ENCODE data around the gene SEC14L3.

SEC14L3 gene

DNA sequence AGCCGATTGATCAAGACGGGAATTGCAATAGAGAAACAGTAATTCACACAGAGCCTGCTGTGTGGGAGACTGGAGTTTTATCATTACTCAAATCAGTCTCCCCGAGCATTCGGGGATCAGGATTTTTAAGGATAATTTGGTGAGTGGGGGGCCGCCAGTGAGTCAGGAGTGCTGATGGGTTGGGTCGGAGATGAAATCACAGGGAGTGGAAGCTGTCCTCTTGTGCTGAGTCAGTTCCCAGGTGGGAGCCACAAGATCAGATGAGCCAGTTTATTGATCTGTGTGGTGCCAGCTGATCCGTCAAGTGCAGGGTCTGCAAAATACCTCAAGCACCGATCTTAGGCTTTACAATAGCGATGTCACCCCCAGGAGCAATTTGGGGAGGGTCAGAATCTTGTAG lies 30.7 kb downstream of the SEC14L3 start:
- no peak for DNase-seq

DNA sequence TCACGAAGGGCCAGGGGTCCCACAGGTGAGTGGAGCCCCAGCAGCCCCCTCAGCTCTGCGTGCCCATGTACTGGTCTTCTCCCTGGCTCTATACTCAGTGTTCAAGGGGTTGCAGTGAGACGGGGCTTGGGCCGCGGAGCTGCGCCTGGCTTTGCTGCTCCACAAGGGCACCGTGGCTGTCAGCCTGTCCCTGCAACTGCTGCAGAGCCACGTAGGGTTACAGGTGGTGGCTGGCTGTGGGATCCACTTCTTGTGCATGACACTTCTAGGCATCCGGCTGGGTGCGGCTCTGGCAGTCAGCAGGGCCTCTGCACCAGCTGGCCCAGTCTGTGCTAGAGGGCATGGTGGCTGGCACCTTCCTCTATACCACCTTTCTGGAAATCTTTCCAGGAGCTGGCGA lies 32.0 kb downstream of the SEC14L3 start:
- no peak for DNase-seq

DNA sequence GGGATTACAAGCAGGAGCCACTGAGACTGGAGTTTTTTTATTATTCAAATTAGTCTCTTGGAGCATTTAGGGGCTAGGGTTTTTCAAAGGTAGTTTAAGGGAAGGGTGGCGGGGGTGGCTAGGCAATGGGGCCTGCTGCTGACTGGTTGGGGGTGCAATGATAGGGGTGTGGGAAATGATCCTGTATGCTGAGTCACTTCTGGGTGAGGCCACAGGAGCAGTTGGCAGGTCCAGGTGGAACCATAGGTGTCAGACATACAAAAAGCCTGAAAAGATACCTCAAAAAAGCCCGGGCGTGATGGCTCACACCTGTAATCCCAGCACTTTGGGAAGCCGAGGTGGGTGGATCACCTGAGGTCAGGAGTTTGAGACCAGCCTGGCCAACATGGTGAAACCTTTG lies 32.6 kb downstream of the SEC14L3 start:
- DNase-seq: no peak

DNA sequence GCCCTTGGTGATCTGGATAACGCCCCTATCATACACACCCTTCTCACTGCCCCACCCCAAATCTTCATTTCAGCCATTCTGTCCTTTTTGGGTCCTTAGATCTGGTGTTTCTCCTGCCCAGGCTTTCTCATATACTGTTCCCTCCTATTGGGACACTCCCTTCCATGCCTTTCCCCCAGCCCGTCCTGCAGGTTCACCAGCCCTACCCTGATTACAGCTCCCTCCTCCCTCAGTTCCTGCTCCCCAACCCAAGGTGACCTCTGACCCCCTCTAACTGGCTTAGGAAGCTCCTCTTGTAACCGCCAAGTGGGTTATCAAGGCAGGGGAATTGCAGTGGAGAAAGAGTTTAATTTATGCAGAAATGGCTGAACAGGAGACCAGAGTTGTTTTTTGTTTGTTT lies 33.3 kb downstream of the SEC14L3 start:
- DNase-seq: no peak

DNA sequence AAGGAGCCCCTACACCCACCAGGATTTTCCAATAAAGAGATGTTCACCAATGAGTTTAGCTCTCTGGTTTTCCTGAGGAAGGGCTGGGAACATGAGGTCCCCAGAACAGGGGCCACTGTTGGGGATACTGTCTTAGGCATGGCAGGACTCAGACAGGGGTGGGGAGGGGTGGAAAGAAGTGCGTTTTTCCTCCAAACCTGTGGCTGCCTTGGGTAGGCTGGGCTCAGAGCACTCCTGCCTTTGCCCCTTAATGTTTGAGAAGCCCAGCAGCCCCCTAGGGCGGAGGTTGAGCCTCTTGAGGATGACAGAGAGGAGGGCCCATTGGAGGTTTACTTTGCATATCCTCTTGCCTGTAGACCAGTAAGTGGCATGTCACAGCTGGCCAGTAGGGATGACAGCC lies 35.6 kb downstream of the SEC14L3 start:
- no peak for DNase-seq

DNA sequence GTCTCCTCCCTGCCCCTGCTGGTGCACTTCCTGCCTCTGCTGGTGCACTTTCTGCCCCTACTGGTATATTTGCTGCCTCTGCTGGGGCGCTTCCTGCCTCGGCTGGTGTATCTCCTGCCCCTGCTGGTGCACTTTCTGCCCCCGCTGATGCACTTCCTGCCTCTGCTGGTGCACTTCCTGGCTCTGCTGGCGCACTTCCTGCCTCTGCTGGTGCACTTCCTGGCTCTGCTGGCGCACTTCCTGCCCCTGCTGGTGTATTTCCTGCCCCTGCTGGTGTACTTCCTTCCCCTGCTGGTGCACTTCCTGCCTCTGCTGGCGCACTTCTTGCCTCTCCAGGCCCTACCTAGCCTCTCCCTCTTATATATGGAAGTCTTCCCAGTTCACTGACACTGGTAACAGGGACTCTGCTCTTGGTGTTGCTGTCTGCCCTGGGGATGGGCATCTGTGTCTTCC lies 36.1 kb downstream of the SEC14L3 start:
- peak; percentile 78 for DNase-seq

DNA sequence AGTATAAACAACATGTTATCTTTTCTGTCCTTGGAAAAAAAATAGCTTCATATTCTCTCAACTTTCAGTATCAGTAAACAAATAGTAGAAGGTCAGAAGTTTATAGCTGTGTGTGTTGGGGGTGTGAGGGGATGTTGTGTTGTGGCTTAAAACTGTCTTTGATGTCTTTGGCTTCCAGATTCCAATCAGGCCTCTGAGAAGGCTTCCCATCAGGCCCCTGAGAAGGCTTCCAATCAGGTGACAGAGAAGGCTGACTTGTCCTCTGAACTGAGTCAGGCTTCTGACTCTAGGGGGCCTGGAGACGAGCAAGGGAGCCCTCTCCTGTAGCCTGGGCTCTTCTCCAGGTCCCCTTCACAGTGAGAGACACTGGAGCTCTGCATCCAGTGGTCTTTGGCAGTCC lies 37.0 kb downstream of the SEC14L3 start:
- DNase-seq: no peak

DNA sequence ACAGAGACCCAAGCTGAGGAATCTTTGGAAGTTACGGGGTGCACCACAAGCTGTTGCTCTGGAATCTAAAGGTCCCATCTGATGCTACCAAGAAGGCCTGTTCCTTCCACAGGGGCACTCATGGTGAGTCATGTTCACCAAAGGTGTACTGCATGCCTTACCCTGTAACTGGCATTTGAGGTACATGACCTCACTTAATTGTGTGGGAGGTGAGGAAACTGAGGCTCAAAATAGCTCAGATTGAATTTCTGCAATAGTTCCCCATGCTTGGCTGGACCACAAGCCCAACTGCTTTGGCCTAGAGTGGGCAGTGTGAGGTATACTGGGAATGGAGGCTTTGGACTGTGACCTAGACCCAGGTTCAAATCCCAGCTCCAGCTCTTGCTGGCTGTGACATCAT lies 38.0 kb downstream of the SEC14L3 start:
- DNase-seq: no peak

DNA sequence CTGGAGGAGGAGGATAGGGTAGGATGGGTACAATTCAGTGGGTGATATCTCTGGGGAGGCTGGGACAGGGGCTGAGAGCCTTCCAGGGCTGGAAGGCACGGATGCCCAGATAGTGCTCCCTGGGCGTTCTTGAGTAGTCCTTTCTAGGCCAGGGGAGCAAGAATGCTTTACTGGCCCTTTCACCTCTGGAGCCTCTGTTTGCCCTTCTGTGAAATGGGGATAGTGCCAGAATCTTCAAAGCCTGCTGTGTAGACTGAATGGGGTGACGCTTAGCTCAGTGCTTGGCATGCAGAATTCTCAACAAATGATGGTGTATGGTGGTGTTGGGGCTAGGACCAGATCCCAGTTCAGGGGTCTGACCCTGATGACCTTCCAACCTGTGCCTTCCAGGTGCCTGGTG lies 38.6 kb downstream of the SEC14L3 start:
- no peak for DNase-seq

DNA sequence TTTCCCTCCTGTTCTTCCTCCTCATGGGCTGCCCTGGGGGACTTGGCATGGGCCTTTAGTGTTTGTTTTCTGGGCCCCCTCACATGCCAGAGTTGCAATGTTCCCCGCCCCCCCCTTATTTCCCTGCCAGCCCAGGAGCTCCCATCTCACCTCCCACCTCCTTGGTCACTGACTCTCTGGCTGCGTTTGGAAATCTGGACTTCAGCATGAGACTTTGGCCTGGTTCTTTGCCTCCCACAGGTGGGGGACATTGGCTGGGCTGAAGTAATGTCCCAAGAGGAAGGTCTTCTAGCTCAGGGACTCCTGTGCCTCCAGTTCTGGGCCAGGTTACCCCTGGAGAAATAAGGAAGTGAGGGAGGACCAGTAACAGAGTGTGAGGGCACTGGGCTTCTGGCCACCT lies 39.3 kb downstream of the SEC14L3 start:
- no peak for DNase-seq

DNA sequence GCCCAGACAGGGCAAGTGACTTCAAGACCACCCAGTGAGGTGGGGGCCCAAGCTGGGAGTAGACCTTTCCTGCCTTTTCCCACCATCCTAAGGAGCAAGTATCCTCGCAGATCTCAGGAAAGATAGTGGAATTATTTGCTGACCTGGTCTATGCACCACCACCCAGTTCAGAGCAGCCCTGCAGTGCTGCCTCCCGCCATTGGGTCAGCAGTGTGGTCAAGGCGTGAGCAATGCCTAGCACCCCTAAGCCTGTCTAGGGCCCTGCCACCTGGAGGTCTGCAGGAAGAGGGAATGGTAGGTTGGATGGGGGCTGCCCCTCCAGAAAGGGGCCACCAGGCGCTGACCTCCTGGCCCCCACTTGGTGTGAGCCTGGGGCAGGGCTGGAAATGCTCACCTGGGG lies 39.7 kb downstream of the SEC14L3 start:
- DNase-seq: no peak

DNA sequence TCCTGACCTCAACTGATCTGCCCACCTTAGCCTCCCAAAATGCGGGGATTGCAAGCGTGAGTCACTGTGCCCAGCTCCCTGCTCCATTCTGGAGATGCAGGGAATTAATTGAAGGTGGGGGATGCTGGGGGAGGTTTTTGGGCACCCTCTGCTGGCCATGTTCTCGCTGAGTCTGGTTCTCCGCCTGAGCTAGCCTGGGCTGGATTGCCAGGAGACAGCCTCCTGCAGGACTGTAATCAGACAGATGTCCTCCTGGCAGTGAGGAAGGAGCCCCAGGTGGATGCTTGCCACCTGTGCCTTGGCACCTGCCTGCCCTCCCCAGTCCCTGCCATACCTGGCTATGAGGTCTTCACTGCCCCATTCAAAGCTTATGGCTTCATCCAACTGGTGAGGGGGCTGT lies 40.9 kb downstream of the SEC14L3 start:
- DNase-seq: no peak

DNA sequence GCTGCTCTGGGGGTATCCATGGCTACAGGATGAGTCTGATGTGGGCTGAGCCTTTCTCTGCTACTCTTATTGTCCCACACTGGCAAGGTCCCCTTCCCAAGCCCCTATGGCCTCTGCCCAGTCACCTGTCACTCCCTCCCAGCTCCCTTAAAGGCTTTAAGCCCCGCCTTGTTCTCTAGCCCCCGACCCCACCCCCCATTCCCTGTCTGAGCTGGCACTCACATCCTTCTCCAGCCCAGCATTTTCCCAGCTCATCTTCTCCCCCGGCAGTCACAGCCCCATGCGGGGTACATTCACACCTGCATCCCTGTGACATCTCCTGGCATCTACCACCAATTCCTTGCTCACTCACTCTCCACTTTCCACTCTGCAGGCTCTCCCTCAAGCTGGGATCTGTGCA lies 41.9 kb downstream of the SEC14L3 start:
- DNase-seq: no peak

DNA sequence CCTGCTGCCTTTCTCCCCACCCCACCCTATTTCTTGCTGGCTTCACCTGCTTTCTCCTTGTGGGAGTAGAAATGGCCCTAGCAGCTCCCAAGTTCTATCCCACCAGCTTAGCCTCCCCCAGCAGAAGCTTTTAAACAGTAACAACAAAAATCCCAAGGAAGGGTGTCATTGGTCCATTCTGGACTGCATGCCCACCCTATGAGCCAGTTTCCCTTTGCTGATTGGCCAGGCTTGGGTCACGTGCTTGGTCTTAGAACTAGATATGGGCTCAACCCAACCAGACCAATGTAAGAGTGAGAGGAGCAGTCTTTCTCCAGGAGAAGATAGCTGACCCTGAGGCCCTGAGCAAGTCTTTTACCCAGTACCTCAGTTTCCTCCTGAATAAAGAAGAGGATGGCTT lies 43.9 kb downstream of the SEC14L3 start:
- no peak for DNase-seq

DNA sequence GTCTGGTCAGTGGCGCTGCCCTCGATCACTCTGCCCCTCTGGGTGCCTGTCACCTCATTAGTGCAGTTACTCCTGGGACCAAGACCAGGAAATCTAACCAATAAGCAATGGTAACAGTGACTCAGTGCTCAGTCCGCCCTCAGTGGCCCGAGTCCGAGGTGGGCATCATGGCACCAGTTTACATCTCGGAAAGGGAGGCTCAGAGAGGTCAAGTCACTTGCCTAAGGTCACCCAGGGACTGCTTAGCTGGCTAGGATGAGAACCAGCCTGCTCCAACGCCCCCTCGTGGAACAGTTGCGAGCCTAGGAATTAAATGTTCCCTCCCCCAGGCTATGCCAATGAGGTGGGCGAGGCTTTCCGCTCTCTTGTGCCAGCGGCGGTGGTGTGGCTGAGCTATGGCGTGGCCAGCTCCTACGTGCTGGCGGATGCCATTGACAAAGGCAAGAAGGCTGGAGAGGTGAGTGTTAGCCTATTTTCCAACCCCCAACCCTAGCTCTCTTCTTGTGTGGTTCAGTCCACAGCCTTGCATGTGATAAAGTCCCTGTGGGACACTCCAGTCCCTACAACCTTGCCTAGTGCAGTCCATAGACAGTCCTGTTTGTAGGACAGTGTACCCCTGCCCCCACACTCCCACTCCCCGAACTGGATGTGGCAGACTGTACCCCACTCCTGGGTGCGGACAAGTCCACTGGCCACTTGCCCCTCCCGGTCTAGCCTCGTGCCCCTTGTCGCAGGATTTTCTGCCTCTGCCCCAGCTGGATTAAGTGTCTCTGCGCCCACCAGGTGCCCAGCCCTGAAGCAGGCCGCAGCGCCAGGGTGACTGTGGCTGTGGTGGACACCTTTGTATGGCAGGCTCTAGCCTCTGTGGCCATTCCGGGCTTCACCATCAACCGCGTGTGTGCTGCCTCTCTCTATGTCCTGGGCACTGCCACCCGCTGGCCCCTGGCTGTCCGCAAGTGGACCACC lies 45.1 kb downstream of the SEC14L3 start:
- peak; percentile 74 for DNase-seq

DNA sequence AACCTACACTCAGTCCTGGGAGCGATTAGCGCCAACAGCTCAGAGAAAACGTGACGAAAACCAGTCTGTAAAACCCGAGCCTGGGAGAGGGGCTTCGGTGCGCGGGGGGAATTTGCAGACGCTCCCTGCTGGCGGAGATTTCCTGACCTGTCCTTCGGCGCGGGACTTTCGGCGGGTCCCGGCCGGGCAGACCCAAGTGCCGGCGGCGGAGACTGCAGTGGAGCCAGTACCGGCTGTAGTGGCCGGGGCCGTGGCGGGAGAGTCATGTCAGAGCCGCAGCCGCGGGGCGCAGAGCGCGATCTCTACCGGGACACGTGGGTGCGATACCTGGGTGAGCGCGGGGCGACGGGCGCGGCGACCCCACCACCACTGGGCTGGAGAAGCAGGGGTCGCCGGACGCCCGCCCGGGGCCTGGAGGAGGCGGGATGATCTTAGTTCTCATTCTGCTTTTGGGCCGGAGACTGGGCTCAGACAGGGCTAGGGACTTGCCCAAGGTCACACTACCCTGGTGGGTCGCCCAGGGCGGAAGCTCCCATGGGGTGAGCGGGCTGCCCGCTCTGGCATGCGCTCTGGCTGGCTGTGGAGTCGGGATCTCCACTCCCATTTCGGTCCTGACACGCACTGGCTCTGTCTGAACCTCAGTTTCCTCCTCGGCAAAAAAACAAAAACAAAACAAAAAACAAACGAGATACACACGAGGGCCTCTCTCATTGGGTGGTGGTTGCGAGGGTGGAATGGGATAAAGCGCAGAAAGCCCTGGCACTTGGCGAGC lies 46.0 kb downstream of the SEC14L3 start, which contains the start of gene MTFP1:
Gene MTFP1 (plus strand): TSS at position 153 of the 772 bp plus-strand sequence. CDS start 112 bp downstream, at position 265.
- DNase-seq: no peak

DNA sequence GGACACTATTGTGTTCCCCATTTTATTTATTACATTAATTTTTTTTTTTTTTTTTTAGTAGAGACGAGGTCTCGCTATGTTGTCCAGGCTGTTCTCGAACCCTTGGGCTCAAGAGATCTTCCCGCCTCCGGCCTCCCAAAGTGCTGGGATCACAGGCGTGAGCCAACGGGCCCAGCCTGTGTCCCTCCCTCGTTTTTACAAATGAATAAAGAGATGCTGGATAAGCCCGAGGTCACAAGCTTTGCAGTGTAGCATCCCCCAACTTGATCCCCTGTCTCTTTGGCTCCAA lies 46.5 kb downstream of the SEC14L3 start:
- no peak for DNase-seq

DNA sequence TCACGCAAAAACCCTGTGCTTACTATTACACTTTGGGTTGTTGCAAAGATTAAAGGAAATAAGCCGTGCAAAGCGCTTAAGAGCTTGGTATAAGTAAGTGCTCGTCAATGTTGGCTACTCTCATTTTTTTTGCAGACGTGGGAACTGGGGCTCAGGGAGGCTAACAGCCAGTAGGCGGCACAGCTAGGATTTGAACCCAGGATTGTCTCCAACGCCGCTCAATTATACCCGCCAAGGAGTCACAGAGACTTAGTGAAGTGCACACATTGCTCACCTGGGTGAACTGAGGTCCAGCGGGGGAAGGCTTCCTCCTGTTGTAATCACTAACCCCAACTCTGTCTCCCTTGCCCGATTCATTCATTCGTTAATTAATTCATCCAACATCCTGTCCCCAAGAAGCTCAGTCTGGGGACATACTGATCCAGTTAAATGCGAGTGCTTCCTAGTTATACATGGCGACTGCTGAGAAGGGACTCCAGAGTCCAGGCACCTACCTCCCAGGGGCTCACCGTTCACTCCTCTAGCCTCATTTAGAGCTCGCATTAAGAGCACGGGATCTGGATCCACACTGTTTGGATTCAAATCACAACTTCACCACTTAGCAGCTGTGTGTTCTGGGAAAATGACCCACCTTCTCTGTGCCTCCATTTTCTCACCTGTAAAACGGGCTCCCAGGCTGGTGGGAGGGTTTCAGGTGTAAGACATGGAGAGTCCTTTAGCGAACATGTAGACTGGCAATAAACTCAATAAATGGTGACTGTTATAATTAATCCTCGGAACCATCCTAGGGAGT lies 47.1 kb downstream of the SEC14L3 start:
- DNase-seq: no peak

DNA sequence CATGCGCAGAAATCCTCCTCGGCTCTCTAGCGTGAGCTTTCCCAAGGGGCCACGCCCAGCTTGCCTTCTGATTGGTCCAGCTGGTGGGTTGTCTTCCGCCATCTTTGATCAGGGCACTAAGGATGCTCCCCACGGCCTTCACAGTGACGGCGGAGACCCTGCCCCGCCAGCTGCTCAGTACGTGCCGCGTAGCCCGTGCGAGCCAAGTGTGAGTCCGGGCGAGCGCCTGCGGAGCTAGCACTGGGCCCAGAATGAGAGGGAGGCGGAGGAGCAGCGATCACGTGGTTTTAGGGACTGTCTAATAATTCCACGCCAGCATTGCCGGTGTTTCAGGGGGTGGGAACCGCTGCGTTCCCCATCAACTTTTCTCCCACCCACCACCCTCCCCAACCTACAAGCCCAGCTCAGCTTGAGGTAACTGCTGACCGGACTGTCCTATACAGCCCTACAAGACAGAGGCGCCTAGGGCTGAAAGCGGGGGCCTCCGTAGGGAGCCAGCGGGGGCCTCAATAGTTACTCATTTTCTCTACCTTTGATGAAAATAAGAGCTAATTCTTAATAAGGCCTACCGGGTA lies 47.8 kb downstream of the SEC14L3 start:
- DNase-seq: peak; percentile 97

DNA sequence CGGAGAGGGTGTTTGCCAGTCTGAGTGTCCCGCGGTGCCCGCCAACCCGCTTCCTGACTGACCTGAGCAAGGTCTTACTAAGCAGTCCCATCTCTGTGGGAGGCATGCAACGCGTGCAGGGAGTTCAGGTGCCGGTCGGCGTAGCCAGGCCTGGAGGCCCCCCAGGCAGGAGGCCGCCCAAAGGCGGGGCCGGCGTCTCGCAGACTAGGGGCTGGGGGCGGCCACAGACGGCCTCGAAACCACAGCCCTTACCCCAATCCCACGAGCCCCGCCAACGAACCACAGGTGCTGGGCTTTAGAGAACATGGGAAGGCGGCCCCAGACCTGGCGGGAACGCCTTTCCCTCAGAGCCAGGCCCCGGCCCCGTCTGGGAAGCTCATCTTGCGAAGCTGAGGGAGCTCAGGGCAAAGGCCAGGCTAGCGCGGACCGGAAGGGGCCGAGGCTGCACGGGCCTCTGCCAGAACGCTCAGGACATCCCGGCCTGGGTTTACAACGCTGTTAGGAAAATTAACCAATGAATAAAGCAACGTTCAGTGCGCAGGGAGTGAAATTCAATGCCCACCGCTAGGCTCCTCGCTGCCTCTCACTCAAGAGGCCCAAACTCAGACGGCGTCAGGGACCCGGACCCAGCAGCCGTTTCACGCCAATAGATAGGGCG lies 48.4 kb downstream of the SEC14L3 start:
- DNase-seq: peak; percentile 33

DNA sequence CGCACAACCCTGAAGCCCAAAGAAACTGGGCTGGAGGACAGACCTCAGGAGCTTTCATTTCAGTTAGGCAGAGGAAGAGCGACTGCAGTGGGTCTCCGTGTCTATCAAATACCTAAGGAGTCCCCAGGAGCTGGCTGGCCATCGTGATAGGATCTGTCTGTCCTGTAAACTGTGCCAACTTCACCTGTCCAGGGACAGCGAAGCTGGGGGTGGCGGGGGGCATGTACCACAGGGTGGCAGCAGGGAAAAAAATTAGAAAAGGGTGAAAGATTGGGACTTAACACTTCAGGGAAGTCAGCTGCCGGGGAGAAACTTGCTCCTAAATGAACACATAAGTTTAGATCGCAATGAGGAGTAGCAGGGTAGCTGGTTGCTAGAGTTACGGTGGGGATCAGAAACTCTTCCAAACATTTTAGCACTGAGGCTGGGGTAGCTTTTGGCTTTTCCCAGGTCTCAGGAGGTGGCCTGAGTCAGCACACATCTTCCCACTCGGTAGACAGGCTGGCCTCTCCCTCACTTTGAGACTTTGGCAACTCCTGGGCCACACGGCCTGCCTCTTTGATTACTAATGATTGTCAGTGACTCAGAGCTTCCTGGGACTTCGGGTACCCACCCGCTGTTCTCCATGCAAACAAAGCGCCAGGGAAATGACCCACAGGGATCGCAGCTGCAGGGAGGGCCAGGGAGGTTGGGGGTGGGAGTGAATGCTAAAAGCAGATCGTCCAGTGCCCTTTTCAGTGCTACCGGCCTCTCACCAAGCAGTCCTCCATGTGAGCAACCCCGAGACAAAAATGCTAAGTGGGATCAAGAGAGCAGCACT lies 49.1 kb downstream of the SEC14L3 start:
- no peak for DNase-seq
